SKM-1 treated with dmso at 0.1 percent for 144 hours (cell line): ENCODE data around the gene NUPR1.
"Not testable (repeated sequence)": the region's sequence is repeated elsewhere in the genome, so short reads cannot be mapped to it uniquely, and the experiment has no call there.

Experiments used
- DNase-seq: peaks from one replicate; lab custom pipeline; 2025; ENCODE audit not compliant: unreplicated experiment; lab: John Stamatoyannopoulos, UW

Gene NUPR1

GRCh38 chr16:28555561-28555960 lies 16.8 kb upstream of the NUPR1 start:
- DNase-seq: no peak

DNA sequence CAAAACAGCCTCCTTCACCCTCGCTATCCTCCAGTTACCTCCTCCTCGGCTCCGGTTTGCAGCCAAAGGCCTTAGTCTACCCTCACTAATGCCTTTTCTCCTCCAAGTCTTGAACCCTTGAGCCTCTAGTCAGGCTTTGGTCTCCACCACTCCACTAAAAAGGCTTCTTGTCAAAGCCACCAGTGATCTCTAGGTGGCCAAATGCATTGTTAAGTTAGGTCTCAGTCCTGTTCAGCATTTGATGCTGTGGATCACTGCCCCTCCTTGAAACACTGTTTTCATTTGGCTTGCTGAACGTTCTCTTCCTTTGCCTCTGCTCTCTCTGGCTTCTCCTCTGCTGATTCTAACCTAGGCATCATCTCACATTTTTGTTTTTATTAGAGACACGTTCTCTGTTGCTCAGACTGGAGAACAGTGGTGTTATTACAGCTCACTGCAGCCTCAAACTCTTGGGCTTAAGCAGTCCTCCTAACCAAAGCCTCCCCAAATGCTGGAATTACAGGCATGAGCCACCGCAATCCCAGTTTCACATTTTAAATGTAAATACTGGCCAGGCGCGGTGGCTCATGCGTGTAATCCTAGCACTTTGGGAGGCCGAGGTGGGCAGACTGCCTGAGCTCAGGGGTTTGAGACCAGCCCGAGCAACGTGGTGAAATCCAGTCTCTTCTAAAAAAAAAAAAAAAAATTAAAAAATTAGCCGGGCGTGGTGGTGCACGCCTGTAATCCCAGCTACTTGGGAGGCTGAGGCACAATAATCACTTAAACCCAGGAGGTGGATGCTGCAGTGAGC lies 16.1 kb upstream of the NUPR1 start:
- no peak for DNase-seq

DNA sequence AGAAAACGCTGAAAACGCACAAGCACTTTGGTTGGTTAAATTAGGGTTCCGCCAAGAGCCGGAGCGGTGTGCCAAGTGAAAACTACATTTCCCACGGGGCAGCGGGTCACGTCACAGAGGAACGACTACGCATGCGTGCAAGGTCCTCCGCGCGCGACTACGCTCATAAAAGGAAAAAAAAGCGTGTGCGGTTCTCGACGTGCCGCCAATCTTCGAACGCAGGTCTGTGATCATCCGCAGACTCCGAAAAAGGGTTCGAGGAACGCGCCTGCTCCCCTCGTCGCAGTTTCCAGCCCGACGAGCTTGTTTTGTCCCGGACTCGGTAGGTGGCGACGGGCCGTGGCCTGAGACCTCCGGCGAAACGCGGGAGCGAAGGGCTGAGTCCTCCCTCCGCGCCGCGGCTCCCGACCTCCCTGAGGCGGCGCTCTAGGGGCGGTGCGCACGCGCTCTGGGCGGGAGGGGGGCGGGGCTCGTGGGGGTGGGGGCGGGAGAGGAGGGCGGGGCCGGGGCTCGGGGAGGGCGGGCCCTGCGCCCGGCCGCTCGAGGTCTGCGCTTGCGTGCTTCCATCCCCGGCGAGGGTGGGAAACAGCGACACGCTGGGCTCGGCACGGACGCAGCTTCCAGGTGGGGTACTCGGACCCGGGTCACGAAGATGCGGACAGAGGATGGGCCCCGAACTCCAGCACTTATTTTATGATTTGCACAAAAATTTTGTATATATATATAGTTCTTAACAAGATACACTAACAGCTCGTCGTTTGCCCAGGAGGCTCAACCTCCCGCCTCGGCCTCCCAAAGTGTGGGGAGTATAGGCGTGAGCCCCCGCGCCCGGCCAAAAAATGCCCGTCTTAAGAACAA lies 15.2 kb upstream of the NUPR1 start, which contains the start of gene SGF29:
TSS of gene SGF29 (plus strand) at position 145 of the 858 bp plus-strand sequence. CDS start 27,150 bp downstream, outside the sequence.
- DNase-seq: peak; percentile 87

DNA sequence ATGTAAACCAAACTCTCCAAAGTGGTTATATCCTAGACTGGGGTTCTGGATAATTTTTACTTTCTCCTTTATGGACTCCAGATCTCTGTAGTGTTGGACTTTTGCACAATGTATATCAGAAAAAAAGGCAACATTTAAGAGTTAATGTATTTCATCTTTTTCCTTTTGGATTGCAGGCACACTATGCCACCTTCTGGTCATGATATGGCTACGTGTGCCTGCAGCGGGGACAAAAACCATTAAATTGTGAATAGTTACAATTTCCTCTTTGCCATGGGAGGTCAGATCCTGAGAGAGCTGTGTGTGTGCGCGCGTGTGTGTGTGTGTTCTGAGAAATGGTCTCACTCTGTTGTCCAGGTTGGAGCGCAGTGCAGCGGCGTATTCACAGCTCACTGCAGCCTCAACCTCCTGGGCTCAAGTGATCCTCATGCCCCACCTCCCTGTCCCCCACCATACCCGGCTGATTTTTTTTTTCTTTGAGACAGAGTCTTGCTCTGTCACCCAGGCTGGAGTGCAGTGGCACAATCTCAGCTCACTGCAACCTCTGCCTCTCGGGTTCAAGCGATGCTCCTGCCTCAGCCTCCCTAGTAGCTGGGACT lies 10.6 kb upstream of the NUPR1 start:
- DNase-seq: peak; percentile 69

- no peak for DNase-seq
Observed at GRCh38 chr16:28548306-28548802, 9.6 kb upstream of the NUPR1 start.

DNA sequence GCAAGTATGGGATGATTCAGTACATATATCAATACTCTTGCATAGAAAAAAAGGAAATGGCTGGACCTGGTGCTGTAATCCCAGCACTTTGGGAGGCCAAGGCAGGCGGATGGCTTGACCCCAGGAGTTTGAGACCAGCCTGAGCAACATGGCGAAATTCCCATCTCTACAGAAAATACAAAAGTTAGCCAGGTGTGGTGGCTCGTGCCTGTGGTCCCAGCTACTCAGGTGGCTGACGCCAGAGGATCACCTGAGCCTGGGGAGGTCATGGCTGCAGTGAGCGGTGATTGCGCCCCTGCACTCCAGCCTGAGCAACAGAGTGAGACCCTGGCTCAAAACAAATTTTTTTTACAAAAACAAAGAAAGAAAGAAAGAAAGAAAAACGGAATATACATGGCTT lies 7.9 kb upstream of the NUPR1 start:
- no peak for DNase-seq

GRCh38 chr16:28545964-28546363 lies 7.2 kb upstream of the NUPR1 start:
- DNase-seq: not testable (repeated sequence)

DNA sequence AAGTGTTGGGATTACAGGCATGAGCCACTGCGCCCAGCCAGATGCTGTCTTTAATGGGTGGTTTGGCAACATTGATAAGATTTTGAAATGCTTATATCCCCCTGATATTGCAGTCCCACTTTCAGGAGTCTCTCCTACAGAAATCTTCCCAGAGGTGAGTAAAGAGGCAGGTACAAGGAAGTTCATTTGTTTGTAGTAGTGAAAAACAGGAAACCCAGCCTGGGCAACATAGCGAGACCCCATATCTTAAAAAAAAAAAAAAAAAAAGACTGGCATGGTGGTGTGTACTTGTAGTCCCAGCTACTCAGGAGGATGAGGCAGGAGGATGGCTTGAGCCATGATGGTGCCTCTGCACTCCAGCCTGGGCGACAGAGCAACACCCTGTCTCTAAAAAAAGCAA lies 6.2 kb upstream of the NUPR1 start:
- no peak for DNase-seq

GRCh38 chr16:28543072-28543471 lies 4.3 kb upstream of the NUPR1 start:
- peak; percentile 94 for DNase-seq

DNA sequence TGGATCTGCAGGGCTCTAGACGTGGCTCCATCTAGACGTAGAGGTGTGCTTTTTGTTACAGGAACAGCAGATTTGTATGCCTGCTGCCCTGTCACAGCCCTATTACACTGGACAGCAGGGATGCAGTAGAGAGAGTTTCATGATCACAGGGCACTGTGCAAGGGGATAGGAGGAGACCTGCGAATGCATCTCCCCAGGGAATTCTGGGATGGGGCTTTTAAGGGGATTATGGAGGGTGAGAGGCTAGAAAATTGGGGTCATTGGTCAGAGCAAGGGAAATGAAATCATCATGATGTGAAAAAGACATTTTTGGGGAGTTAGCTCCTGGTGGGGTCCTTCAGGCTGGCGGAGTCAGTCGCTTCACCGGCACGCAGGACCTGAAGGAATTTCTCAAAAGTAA lies 3.9 kb upstream of the NUPR1 start:
- DNase-seq: no peak

DNA sequence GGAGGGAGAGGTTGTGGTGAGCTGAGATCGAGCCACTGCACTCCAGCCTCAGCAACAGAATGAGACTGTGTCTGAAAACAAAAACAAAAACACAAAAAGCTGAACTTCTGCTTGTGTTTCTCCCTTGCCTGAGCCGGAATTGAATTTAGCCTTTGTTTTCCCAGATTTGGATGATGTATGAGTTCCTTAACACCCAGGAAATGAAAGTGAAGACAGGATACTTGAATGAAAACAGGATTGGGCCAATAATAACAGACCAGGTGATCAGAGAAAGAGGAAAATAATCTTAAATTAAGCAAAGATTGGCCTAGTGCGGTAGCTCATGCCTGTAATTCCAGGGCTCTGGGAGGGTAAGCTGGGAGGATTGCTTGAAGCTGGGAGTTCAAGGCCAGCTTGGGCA lies 1.6 kb upstream of the NUPR1 start:
- no peak for DNase-seq

- no peak for DNase-seq
Observed at GRCh38 chr16:28537964-28538732, 626 bp downstream of the NUPR1 start.

DNA sequence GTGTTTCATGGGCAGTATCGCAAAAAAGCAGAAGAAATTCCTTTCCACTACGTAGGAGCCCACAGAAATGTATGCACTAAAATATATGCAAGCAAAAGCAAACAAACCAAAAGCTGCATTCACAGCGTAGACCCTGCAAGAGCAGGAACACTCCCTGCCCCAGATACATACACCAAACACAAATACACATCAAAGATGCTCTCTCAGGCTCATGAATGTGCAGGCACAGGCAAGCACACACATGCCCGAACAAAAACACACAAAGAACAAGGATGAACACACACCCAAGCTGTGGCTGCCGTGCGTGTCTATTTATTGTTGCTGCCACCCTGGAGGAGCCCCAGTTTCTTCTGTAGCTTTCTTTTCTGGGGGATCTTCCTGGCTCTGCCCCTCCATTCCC lies 1.7 kb downstream of the NUPR1 start:
- DNase-seq: no peak

DNA sequence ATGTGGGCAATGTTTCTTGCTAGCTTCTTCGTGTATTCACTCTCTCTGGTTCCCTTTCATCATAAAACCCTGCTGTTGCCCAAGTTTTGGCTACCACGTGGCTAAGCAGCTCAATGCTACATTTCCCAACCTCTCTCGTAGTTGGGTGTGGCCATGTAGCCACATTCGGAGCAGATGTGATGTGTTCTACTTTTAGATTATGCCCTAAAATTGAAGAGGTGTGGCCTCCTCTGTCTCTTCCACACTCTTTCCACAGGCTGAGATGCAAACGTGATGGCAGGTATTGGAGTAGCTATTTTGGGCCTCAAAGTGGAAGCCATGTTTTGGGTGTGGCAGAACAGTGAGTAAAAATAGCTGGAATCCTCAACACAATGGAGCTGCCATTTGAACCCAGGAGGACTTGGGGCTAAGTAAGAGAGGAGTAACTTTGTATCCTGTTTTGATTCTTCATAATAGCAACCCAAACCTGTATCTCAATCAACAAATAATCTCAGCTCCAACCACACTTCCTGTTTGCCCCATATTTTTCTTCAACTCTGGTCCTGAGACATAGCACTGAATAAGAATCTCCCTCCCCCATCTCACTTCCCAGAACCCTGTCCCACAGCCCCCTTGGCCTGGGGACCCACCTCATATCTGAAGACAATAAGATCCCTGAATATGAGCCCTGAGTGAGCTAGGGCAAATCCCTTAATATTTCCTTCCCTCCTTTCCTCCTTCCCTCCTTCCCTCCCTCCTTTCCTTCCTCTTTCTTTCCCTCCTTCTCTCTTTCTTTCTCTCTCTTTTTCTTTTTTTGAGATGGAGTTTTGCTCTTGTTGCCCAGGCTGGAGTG lies 4.0 kb downstream of the NUPR1 start:
- peak; percentile 97 for DNase-seq

GRCh38 chr16:28532940-28533647 lies 5.7 kb downstream of the NUPR1 start:
- DNase-seq: no peak

DNA sequence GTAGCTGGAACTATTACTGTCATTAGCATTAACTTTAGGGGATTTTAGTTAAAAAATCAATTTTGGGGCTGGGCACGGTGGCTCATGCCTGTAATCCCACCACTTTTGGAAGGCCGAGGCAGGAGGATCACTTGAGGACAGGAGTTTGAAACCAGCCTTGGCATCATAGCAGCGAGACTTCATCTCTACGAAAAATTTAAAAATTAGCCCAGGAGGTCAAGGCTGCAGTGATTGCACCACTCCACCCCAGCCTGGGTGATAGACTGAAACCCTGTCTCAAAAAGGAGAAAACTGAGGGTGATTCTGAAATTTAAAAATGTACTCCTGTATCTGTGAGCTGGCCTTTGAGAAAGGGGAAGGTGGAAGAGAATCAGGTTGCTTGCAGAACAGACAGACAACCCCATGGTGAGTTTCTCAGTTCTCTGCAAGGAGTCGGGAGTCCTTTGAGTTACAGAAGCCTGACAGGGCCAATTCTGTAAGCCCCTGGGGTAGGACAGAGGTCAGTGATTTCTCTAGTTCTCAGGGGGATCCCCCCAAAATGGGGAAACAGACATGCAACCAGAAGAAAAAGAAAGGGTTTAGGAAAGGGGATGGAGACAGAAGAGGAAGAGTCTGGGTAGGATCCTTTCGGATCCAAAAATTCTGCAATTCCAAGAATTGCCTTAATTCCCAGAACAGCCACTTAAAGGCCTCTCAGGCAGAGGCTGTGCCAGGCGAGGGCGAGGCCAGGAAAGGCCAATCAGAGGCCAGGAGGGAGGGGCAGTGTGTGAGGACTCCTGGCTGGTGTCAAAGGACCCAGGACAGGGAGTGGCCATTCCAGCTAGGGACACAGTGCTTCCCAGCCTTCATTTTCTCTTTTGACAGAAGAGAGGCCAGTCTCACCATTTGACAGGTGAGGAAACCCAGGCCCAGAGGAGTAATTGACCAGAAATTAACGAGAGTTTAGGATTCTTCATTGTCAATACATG lies 6.7 kb downstream of the NUPR1 start:
- no peak for DNase-seq

GRCh38 chr16:28529124-28529523 lies 9.7 kb downstream of the NUPR1 start:
- DNase-seq: no peak

DNA sequence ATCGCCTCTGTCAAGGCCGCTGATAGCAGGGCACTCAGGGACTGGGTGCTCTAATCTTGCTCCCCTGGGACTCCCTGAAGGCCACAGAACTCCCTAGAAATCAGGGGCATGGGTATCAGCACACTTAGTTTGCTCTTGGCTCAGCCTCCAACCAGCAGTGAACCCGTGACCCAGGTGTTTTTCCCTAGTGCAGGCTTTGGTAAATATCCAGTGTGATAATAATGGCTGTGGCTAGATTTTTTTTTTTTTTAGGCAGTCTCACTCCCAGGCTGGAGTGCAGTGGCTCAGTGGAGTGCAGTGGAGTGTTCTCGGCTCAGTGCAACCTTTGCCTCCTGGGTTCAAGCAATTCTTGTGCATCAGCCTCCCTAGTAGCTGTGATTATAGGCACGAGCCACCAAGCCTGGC lies 10.3 kb downstream of the NUPR1 start:
- DNase-seq: no peak
